A673 (cell line): Measurements from ENCODE around the gene RTN1.

ENCODE experiments used
- EZH2 ChIP-seq: fragments of 200-600 bp; sonication (generic); IDR thresholded peaks from 2 replicates; pipeline ENCODE4 v1.6.1; 2017; ENCODE audit warnings: borderline replicate concordance, low read depth, mild to moderate bottlenecking, mixed read lengths, antibody characterized with exemption, low read length; ENCODE audit not compliant: poor library complexity, severe bottlenecking
- TF ChIP-seq, protein P1 (sequence below): fragments of 300-800, 200-600 bp; sonication (generic); conservative IDR thresholded peaks from 2 replicates; pipeline ENCODE4 v1.5.1; 2017; ENCODE audit warnings: low read depth, mild to moderate bottlenecking, antibody characterized with exemption, low read length, moderate library complexity, mixed read lengths

DNA sequence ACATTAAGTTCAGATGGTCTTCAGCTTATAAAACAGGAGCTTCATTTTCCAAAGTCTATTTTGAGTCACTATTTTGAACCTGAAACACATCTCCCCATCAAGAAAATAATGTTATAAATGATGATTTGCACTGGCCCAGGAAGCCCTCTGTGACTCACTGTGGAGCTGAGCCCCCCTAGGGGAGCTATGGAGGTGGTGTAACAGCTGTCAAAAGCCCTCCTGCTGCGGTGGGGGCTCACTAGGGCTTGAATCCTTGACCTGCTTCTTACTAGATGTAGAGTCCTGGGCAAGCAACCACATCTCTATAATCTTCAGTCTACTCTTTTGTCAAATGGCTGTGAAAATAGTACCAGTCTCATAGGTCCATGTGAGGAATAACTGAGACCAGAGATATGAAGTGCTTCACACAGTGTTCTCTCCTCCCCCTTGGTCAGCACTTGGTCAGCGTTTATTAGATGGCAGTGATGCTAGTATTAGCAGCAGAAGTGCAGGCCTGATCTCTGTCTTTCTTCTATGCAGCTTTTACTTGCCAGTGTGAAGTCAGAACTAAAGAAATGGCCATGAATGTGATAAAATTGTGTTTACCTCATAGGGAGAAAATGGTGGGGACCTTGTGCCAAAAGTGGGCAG lies 83.4 kb downstream of the RTN1 start:
- TF ChIP-seq, protein P1, sequence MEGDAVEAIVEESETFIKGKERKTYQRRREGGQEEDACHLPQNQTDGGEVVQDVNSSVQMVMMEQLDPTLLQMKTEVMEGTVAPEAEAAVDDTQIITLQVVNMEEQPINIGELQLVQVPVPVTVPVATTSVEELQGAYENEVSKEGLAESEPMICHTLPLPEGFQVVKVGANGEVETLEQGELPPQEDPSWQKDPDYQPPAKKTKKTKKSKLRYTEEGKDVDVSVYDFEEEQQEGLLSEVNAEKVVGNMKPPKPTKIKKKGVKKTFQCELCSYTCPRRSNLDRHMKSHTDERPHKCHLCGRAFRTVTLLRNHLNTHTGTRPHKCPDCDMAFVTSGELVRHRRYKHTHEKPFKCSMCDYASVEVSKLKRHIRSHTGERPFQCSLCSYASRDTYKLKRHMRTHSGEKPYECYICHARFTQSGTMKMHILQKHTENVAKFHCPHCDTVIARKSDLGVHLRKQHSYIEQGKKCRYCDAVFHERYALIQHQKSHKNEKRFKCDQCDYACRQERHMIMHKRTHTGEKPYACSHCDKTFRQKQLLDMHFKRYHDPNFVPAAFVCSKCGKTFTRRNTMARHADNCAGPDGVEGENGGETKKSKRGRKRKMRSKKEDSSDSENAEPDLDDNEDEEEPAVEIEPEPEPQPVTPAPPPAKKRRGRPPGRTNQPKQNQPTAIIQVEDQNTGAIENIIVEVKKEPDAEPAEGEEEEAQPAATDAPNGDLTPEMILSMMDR = no peak
- no peak for TF ChIP-seq EZH2
